Measurements from ENCODE around the gene HMGCS1.

DNA sequence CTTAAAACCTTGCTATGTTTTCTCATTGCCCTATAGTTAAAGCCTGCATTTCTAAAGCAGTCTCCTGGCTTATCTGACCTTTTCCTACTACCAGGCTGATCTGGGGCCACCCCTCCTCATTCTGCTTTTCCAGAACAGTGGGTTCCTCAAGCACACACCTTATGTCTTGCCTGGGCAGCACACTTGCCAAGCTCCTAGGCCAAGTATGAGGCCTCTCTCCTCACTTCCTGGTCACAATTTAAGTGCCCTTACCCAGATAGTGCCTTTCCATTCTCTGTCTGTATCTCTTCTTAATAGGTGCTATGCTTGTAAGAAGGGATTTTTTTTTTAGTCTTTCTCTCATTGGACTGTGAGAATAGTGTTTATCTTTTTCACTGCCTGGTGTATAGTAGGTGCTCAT lies 39.7 kb downstream of the HMGCS1 start:
- TF ChIP-seq CEBPB (IDR thresholded peaks at IDR 0.05; ENCODE audit: low read depth, low read length) (no peak), ZNF274 (IDR thresholded peaks at IDR 0.05; ENCODE audit: borderline replicate concordance, extremely low read depth, low read length) (no peak), USF2 (IDR thresholded peaks at IDR 0.05; ENCODE audit: low read length) (no peak), RAD21 (IDR thresholded peaks at IDR 0.05 in 1 of 2, conservative IDR thresholded peaks at IDR 0.05 in 1 of 2; ENCODE audit: low read depth in 2 of 2, low read length in 2 of 2) (no peak), NRF1 (IDR thresholded peaks at IDR 0.05; ENCODE audit: low read depth, low read length) (no peak)
- TF ChIP-seq, protein P1, sequence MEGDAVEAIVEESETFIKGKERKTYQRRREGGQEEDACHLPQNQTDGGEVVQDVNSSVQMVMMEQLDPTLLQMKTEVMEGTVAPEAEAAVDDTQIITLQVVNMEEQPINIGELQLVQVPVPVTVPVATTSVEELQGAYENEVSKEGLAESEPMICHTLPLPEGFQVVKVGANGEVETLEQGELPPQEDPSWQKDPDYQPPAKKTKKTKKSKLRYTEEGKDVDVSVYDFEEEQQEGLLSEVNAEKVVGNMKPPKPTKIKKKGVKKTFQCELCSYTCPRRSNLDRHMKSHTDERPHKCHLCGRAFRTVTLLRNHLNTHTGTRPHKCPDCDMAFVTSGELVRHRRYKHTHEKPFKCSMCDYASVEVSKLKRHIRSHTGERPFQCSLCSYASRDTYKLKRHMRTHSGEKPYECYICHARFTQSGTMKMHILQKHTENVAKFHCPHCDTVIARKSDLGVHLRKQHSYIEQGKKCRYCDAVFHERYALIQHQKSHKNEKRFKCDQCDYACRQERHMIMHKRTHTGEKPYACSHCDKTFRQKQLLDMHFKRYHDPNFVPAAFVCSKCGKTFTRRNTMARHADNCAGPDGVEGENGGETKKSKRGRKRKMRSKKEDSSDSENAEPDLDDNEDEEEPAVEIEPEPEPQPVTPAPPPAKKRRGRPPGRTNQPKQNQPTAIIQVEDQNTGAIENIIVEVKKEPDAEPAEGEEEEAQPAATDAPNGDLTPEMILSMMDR (IDR thresholded peaks at IDR 0.05; ENCODE audit: control extremely low read depth in 1 of 3, insufficient read depth in 1 of 3, low read depth in 1 of 3, low read length in 3 of 3): no peak

Measured in H1 (cell line).